ENCODE data around the gene GPX7. TPM values are rescaled to one million over a fixed set of nuclear protein-coding genes. Genes with fewer than 3 reads are reported as not detected.

Gene GPX7
- total and polyA plus RNA-seq, 7 donors, result 2.5 to 49.3 (median 17.0) TPM

- no peak for DNase-seq
- Histone ChIP-seq H3K27ac (no peak overlapping the region), H3K27me3 (no peaks in the 10 kb centered on the region), H3K36me3 (no peaks in the 10 kb centered on the region), H3K4me3 (no peak overlapping the region), H3K9me3 (no peaks in the 10 kb centered on the region), H3K4me1 (no peaks in the 10 kb centered on the region)
- intact Hi-C loops (cut with DNase I), result no loop called here
- WGBS, 2 donors, result 93 to 95% methylated on average over 6 of the region's 6 CpGs
- TF ChIP-seq CTCF (IDR thresholded peaks at IDR 0.05), result no peak
- no peak for TF ChIP-seq EP300 (IDR thresholded peaks at IDR 0.05)
- no peak for TF ChIP-seq POLR2A (IDR thresholded peaks at IDR 0.05)
- TF ChIP-seq POLR2AphosphoS5 (IDR thresholded peaks at IDR 0.05), result no peak
These were observed 38.5 kb downstream of the GPX7 start for GRCh38 chr1:52640697-52641096.

GRCh38 chr1:52641307-52641706 is 39.1 kb downstream of the GPX7 start:
- Histone ChIP-seq H3K27me3 (no peaks in the 10 kb centered on the region), H3K27ac (no peak overlapping the region), H3K4me1 (no peaks in the 10 kb centered on the region), H3K9me3 (no peaks in the 10 kb centered on the region), H3K4me3 (no peak overlapping the region), H3K36me3 (no peaks in the 10 kb centered on the region)
- no peak for DNase-seq
- intact Hi-C loops (cut with DNase I), result no loop called here
- WGBS, 2 donors, result 78 to 91% methylated on average over 4 of the region's 4 CpGs
- no peak for TF ChIP-seq POLR2AphosphoS5 (IDR thresholded peaks at IDR 0.05)
- TF ChIP-seq EP300 (IDR thresholded peaks at IDR 0.05), result no peak
- TF ChIP-seq POLR2A (IDR thresholded peaks at IDR 0.05), result no peak
- TF ChIP-seq CTCF (IDR thresholded peaks at IDR 0.05), result no peak

DNA sequence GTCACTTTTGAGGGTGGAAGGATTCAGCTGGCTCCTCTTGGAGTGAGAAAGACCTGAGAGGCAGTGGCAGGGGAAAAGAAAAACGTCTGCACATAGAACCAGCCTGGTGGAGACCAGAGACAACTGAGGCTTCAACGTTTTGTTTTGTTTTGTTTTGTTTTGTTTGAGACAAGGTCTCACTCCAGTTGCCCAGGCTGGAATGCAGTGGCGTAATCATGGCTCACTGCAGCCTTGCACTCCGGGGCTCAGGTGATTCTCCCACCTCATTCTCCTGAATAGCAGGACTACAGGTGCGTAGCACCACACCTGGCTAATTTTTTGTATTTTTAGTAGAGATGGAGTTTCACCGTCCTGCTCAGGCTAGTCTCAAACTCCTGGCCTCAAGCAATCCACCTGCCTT is 43.1 kb downstream of the GPX7 start:
- Histone ChIP-seq H3K27me3 (no peaks in the 10 kb centered on the region), H3K4me3 (no peak overlapping the region), H3K9me3 (no peaks in the 10 kb centered on the region), H3K36me3 (no peaks in the 10 kb centered on the region), H3K4me1 (no peaks in the 10 kb centered on the region), H3K27ac (no peak overlapping the region)
- TF ChIP-seq EP300 (IDR thresholded peaks at IDR 0.05) (no peak), POLR2A (IDR thresholded peaks at IDR 0.05) (no peak), CTCF (IDR thresholded peaks at IDR 0.05) (no peak), POLR2AphosphoS5 (IDR thresholded peaks at IDR 0.05) (no peak)
- intact Hi-C loops (cut with DNase I), result no loop called here
- WGBS, 2 donors, result 77 to 82% methylated on average over 6 of the region's 6 CpGs
- DNase-seq, result no peak

- no peaks in the 10 kb centered on the region for H3K4me1 ChIP-seq
- H3K27ac ChIP-seq, result no peak overlapping the region
- H3K9me3 ChIP-seq, result no peaks in the 10 kb centered on the region
- H3K27me3 ChIP-seq, result no peaks in the 10 kb centered on the region
- H3K4me3 ChIP-seq, result no peak overlapping the region
- WGBS, 2 donors, result 52 to 89% methylated on average over 1 of the region's 1 CpG
- H3K36me3 ChIP-seq, result no peaks in the 10 kb centered on the region
- TF ChIP-seq POLR2AphosphoS5 (IDR thresholded peaks at IDR 0.05) (no peak), EP300 (IDR thresholded peaks at IDR 0.05) (no peak), CTCF (IDR thresholded peaks at IDR 0.05) (no peak), POLR2A (IDR thresholded peaks at IDR 0.05) (no peak)
- DNase-seq, result no peak
- intact Hi-C loops (cut with DNase I), result no loop called here
These were observed 49.7 kb downstream of the GPX7 start for GRCh38 chr1:52651904-52652303.

DNA sequence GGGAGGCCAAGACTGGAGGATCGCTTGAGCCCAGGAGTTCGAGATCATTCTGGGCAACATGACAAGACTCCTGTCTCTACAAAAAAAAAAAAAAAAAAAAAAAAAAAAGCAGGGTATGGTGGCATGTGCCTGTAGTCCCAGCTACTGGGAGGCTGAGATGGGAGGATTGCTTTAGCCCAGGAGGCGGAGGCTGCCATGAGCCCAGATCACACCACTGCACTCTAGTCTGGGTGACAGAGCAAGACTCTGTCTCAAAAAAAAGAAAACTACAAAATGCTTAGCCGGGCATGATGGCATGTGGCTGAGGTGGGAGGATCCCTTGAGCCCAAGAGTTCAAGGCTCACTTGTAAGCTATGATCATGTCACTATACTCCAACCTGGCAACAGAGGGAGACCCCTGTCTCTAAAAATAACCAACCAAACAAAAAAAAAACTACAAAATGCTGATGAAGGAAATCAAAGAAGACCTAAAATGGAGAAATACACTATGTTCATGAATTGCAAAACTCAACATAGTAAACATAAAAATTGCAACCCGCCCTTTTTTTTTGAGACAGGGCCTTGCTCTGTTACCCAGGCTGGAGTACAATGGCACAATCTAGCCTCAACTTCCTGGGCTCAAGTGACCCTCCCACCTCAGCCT is 51.2 kb downstream of the GPX7 start:
- no peak for TF ChIP-seq EP300 (IDR thresholded peaks at IDR 0.05)
- no peak for TF ChIP-seq POLR2A (IDR thresholded peaks at IDR 0.05)
- no peak for TF ChIP-seq CTCF (IDR thresholded peaks at IDR 0.05)
- no peak for TF ChIP-seq POLR2AphosphoS5 (IDR thresholded peaks at IDR 0.05)
- Histone ChIP-seq H3K27ac (no peak overlapping the region), H3K27me3 (no peaks in the 10 kb centered on the region), H3K9me3 (no peaks in the 10 kb centered on the region), H3K4me1 (no peaks in the 10 kb centered on the region), H3K4me3 (no peak overlapping the region), H3K36me3 (no peaks in the 10 kb centered on the region)
- intact Hi-C loops (cut with DNase I), result no loop called here
- 95 to 98% methylated on average over 5 of the region's 5 CpGs for WGBS, 2 donors
- no peak for DNase-seq

Measured in sigmoid colon (tissue), 7 donors.